K562 (cell line): ENCODE data around the gene VTCN1. TPM values are rescaled to one million over a fixed set of nuclear protein-coding genes. Genes with fewer than 3 reads are reported as not detected.

Experiments
- ATAC-seq: fragments of 200-7000 bp; cut with Tn5 transposase; 3 replicates; pipeline ENCODE4 v1.9.1; 2020; ENCODE audit warnings: moderate library complexity
- BruUV-seq: library from RNA; stranded (reverse); fragments of 400-500 nt; replicated peaks from 2 replicates; lab custom pipeline; 2021; lab: Mats Ljungman, UMichigan
- CTCF ChIA-PET: fragments of 300-600 bp; formaldehyde crosslinking; extraction: SDS; loops from one replicate; lab custom pipeline; 2021; ENCODE audit warnings: low intra/inter-chr PET ratio; lab: Yijun Ruan, JAX
- POLR2A ChIA-PET: fragments of 300-600, 350-650 bp; sonication (Branson Sonifier 250); formaldehyde crosslinking; extraction: SDS; loops from one replicate; lab custom pipeline; 2021; ENCODE audit warnings: antibody characterized with exemption, inconsistent platforms; lab: Yijun Ruan, JAX
- DNase-seq, 4 experiments: peaks; one replicate each; pipeline versions ENCODE4 v3.0.0 to v3.0.0-alpha.2; 2011 to 2018; ENCODE audit warnings: low spot score in 3 of 4, mixed read lengths in 3 of 4; ENCODE audit errors: extremely low read depth in 1 of 4
- FAIRE-seq: peaks from 2 replicates; lab custom pipeline; 2011; peaks lifted over from hg19 to GRCh38; lab: Jason Lieb, UNC
- H2AFZ ChIP-seq: 2 replicates; pipeline ENCODE4 v1.6.0; 2011; ENCODE audit warnings: low read depth, low read length, control low read depth, inconsistent platforms
- H3K27ac ChIP-seq: fragments of 200-600 bp; 3 replicates; pipeline ENCODE4 v1.8.0; 2011; ENCODE audit warnings: low read depth, mild to moderate bottlenecking, control low read depth, inconsistent platforms, low read length, moderate library complexity, mixed read lengths; ENCODE audit errors: extremely low read depth
- H3K27me3 ChIP-seq, 2 experiments: fragments of 300-600 bp in 1 of 2; 2 replicates in 1 of 2; 3 replicates in 1 of 2; pipeline versions ENCODE4 v1.6.0 to v1.8.0; 2011; ENCODE audit warnings: inconsistent platforms in 2 of 2, low read length in 2 of 2, mild to moderate bottlenecking in 1 of 2, mixed read lengths in 1 of 2, moderate library complexity in 1 of 2; ENCODE audit not compliant: control insufficient read depth in 2 of 2, insufficient read depth in 2 of 2
- H3K36me3 ChIP-seq: fragments of 300-600 bp; 3 replicates; pipeline ENCODE4 v1.8.0; 2011; ENCODE audit warnings: mild to moderate bottlenecking, low read length, inconsistent platforms; ENCODE audit not compliant: control insufficient read depth, insufficient read depth
- H3K4me1 ChIP-seq, 2 experiments: fragments of 200-600 bp in 1 of 2; replicated peaks in 1 of 2; 2 replicates in 1 of 2; 3 replicates in 1 of 2; pipeline versions ENCODE4 v1.5.1 to v1.8.0; 2011; ENCODE audit warnings: inconsistent platforms in 2 of 2, low read length in 2 of 2, mild to moderate bottlenecking in 1 of 2, mixed read lengths in 1 of 2, moderate library complexity in 1 of 2; ENCODE audit not compliant: control insufficient read depth in 2 of 2, insufficient read depth in 2 of 2
- H3K4me2 ChIP-seq: 2 replicates; pipeline ENCODE4 v1.6.1; 2011; ENCODE audit warnings: low read length, control low read depth, inconsistent platforms, mixed read lengths; ENCODE audit not compliant: insufficient read depth
- H3K4me3 ChIP-seq: fragments of 200-600 bp; sonication (generic), shearing (Covaris generic); 2 replicates; pipeline ENCODE4 v1.5.1; 2016; ENCODE audit warnings: control low read depth, inconsistent platforms
- H3K79me2 ChIP-seq: fragments of 200-600 bp; 3 replicates; pipeline ENCODE4 v1.8.0; 2011; ENCODE audit warnings: low read length, inconsistent platforms; ENCODE audit not compliant: control insufficient read depth, insufficient read depth
- H3K9ac ChIP-seq, 2 experiments: 2 replicates each; pipeline versions ENCODE4 v1.6.0 to v1.6.1; 2011; ENCODE audit warnings: low read depth in 2 of 2, low read length in 2 of 2, control low read depth in 1 of 2, inconsistent platforms in 1 of 2, mild to moderate bottlenecking in 1 of 2, mixed read lengths in 1 of 2; ENCODE audit not compliant: insufficient read depth in 1 of 2
- H3K9me1 ChIP-seq: one replicate; pipeline ENCODE4 v1.6.0; 2011; ENCODE audit warnings: inconsistent platforms, mild to moderate bottlenecking, low read length, moderate library complexity; ENCODE audit not compliant: control insufficient read depth, insufficient read depth
- H3K9me3 ChIP-seq: replicated peaks from 2 replicates; pipeline ENCODE4 v1.5.1; 2011; ENCODE audit warnings: low read depth, low read length, inconsistent platforms; ENCODE audit not compliant: control insufficient read depth, insufficient read depth
- H4K20me1 ChIP-seq: replicated peaks from 2 replicates; pipeline ENCODE4 v1.6.1; 2011; ENCODE audit warnings: low read length, inconsistent platforms, mixed read lengths; ENCODE audit not compliant: control insufficient read depth, insufficient read depth
- CBFA2T2 ChIP-seq: fragments of 450-650 bp; conservative IDR thresholded peaks from 2 replicates; pipeline ENCODE4 v1.6.1; 2017; ENCODE audit warnings: mild to moderate bottlenecking
- DACH1 ChIP-seq: fragments of 450-650 bp; IDR thresholded peaks from 2 replicates; pipeline ENCODE4 v1.6.1; 2018; ENCODE audit not compliant: partially characterized antibody
- FUS ChIP-seq: fragments of 200-400 bp; formaldehyde crosslinking; optimal IDR thresholded peaks from 2 replicates; pipeline ENCODE3; 2017; ENCODE audit warnings: low read depth, low read length
- NFATC3 ChIP-seq: fragments of 450-650 bp; IDR thresholded peaks from 2 replicates; pipeline ENCODE4 v1.6.1; 2017; ENCODE audit warnings: mild to moderate bottlenecking
- NRF1 ChIP-seq, 2 experiments: fragments of 450-650 bp; IDR thresholded peaks in 1 of 2; conservative IDR thresholded peaks in 1 of 2; 2 replicates each; pipeline ENCODE4 v1.6.1; 2014; ENCODE audit warnings: mild to moderate bottlenecking in 2 of 2
- PHTF2 ChIP-seq: fragments of 250-450 bp; sonication (Bioruptor Pico); IDR thresholded peaks from 2 replicates; pipeline ENCODE4 v1.5.0; 2021; ENCODE audit warnings: mild to moderate bottlenecking
- PRMT5 ChIP-seq: sonication (generic); formaldehyde crosslinking; IDR thresholded peaks from 2 replicates; pipeline ENCODE4 v1.5.0; 2020; ENCODE audit warnings: missing genetic modification reagents
- SNRNP70 ChIP-seq: fragments of 200-400 bp; formaldehyde crosslinking; optimal IDR thresholded peaks from 2 replicates; pipeline ENCODE3; 2017; ENCODE audit warnings: low read depth, low read length
- TEAD4 ChIP-seq, 2 experiments: sonication (generic) in 1 of 2; formaldehyde crosslinking in 1 of 2; IDR thresholded peaks; 2 replicates each; pipeline versions ENCODE4 v1.6.1 to v1.8.0; 2012 to 2022; ENCODE audit warnings: borderline replicate concordance in 1 of 2, inconsistent platforms in 1 of 2, low read length in 1 of 2, mild to moderate bottlenecking in 1 of 2, missing genetic modification reagents in 1 of 2
- ZNF12 ChIP-seq: sonication (generic); formaldehyde crosslinking; IDR thresholded peaks from 2 replicates; pipeline ENCODE4 v1.4.0; 2020; ENCODE audit warnings: mild to moderate bottlenecking, missing genetic modification reagents
- WGBS: fragments of 100-300 bp; shearing (Covaris generic); methylation state at CpG from one replicate; pipeline ENCODE4 v1.1.6; 2016; ENCODE audit warnings: low coverage, mixed read lengths; ENCODE audit not compliant: insufficient coverage; ENCODE audit errors: missing lambda C conversion rate; 5-methylcytosine and 5-hydroxymethylcytosine counted together
- in situ Hi-C: fragments of 300-500 bp; cut with MboI; formaldehyde crosslinking; loops from 4 replicates; pipeline ENCODE4 v1.15.0; 2018; ENCODE audit warnings: inconsistent platforms, mixed read lengths
- intact Hi-C: fragments of 100-400 bp; cut with micrococcal nuclease; formaldehyde crosslinking; loops from 2 replicates; pipeline ENCODE4 v1.14.2; 2022
- polyA plus RNA-seq, 8 experiments: library from polyadenylated mRNA; depleted of rRNA in 4 of 8; stranded (reverse) in 5 of 8; unstranded in 3 of 8; fragments of >200 nt; fragmentation: Nextera tagmentation in 2 of 8; fragmentation: Illumina TruSeq in 1 of 8; extraction: Ambion mirVana in 2 of 8; extraction: Trizol in 1 of 8; gene quantifications; 2 replicates each; pipeline versions ENCODE4 v1.2.1 to v1.2.3, GENCODE V29; 2011 to 2014; ENCODE audit warnings: inconsistent platforms in 1 of 8, missing spikeins in 1 of 8
- total RNA-seq, 7 experiments: library from RNA; depleted of rRNA in 6 of 7; stranded (reverse); fragments of >200 nt in 6 of 7; fragmentation: Illumina TruSeq in 2 of 7; extraction: Trizol in 2 of 7; gene quantifications; 2 replicates each; pipeline versions ENCODE4 v1.2.1 to v1.2.3, GENCODE V29; 2011 to 2021; ENCODE audit warnings: low replicate concordance in 1 of 7
- TF ChIP-seq, protein P1 (sequence below): fragments of 200-800 bp; sonication (Bioruptor generic); IDR thresholded peaks from 2 replicates; pipeline ENCODE4 v1.6.1; 2017; ENCODE audit warnings: missing genetic modification characterization, missing compliant biosample characterization
- TF ChIP-seq, protein P2 (sequence below): fragments of 250-450 bp; sonication (Bioruptor Pico); IDR thresholded peaks from 2 replicates; pipeline ENCODE4 v1.8.0; 2021; ENCODE audit warnings: borderline replicate concordance, mild to moderate bottlenecking, moderate library complexity; ENCODE audit not compliant: poor library complexity, severe bottlenecking
- TF ChIP-seq, protein P3 (sequence below): fragments of 250-450 bp; sonication (Bioruptor Pico); IDR thresholded peaks from 2 replicates; pipeline ENCODE4 v1.5.0; 2020; ENCODE audit warnings: mild to moderate bottlenecking, borderline replicate concordance
- TF ChIP-seq, protein P4 (sequence below): fragments of 200-800 bp; sonication (Bioruptor generic); IDR thresholded peaks from 2 replicates; pipeline ENCODE4 v1.6.1; 2016; ENCODE audit warnings: missing genetic modification characterization, missing compliant biosample characterization

Gene VTCN1
- total and polyA plus RNA-seq, 9 of the 15 experiments (the other 6 are each of a cell fraction or from before 2014, with no cell fraction given) = not detected

DNA sequence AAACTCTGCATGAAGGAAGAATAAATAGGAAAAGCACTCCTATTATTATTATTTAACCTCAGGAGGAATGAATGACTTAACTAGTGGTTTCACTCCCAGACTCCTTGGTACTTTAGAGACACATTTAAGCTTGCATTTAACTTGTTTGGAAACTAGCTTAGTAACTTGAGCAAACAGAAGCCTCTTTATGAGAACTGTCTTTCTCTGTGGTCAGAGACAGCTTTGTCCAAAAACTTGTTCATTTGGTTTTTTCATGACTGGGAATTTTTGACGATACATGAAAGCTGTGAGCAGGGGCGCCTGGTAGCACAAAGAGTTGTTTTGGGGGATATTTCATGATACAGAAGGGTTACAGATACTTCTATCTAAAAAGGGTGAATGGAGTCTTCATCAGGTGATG, 33.6 kb upstream of the VTCN1 start:
- no peak for FAIRE-seq
- no peaks in the 10 kb centered on the region for H3K4me1 ChIP-seq
- in situ Hi-C loops (no loop called here), intact Hi-C loops (no loop called here)
- H3K36me3 ChIP-seq = no peaks in the 10 kb centered on the region
- no peaks in the 10 kb centered on the region for H3K9me3 ChIP-seq
- no peaks in the 10 kb centered on the region for H4K20me1 ChIP-seq
- POLR2A ChIA-PET = no interaction called here
- CTCF ChIA-PET = no interaction called here
- 0% methylated on average over 2 of the region's 2 CpGs for WGBS
- no peak overlapping the region for H3K4me3 ChIP-seq
- H3K9ac ChIP-seq = no peak overlapping the region
- H3K9me1 ChIP-seq = no peaks in the 10 kb centered on the region
- no peak overlapping the region for H3K27ac ChIP-seq
- no peaks in the 10 kb centered on the region for H3K79me2 ChIP-seq
- DNase-seq = no peak
- peaks cover 11 to 13% of the 10 kb centered on the region in 2 experiments; a peak in 4 of 5 replicates for H3K27me3 ChIP-seq
- no TSS peak for BruUV-seq
- no peak for ATAC-seq
- no peak overlapping the region for H2AFZ ChIP-seq
- H3K4me2 ChIP-seq = no peak overlapping the region
- TF ChIP-seq DACH1 (no peak), CBFA2T2 (no peak), NFATC3 (no peak), PHTF2 (no peak), TEAD4 (IDR thresholded peaks at IDR 0.05; ENCODE audit: low read length) (no peak), TEAD4 (CRISPR knock-in tag; IDR thresholded peaks at IDR 0.05; ENCODE audit: borderline replicate concordance) (no peak), ZNF12 (CRISPR knock-in tag) (no peak), PRMT5 (CRISPR knock-in tag) (no peak), FUS (no peak), NRF1 (conservative IDR thresholded peaks at IDR 0.05 in 1 of 2, IDR thresholded peaks at IDR 0.05 in 1 of 2) (no peak), SNRNP70 (no peak)
- TF ChIP-seq, protein P1, sequence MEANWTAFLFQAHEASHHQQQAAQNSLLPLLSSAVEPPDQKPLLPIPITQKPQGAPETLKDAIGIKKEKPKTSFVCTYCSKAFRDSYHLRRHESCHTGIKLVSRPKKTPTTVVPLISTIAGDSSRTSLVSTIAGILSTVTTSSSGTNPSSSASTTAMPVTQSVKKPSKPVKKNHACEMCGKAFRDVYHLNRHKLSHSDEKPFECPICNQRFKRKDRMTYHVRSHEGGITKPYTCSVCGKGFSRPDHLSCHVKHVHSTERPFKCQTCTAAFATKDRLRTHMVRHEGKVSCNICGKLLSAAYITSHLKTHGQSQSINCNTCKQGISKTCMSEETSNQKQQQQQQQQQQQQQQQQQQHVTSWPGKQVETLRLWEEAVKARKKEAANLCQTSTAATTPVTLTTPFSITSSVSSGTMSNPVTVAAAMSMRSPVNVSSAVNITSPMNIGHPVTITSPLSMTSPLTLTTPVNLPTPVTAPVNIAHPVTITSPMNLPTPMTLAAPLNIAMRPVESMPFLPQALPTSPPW (CRISPR knock-in tag) = no peak
- TF ChIP-seq, protein P2, sequence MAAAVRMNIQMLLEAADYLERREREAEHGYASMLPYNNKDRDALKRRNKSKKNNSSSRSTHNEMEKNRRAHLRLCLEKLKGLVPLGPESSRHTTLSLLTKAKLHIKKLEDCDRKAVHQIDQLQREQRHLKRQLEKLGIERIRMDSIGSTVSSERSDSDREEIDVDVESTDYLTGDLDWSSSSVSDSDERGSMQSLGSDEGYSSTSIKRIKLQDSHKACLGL (CRISPR knock-in tag) = no peak
- TF ChIP-seq, protein P3, sequence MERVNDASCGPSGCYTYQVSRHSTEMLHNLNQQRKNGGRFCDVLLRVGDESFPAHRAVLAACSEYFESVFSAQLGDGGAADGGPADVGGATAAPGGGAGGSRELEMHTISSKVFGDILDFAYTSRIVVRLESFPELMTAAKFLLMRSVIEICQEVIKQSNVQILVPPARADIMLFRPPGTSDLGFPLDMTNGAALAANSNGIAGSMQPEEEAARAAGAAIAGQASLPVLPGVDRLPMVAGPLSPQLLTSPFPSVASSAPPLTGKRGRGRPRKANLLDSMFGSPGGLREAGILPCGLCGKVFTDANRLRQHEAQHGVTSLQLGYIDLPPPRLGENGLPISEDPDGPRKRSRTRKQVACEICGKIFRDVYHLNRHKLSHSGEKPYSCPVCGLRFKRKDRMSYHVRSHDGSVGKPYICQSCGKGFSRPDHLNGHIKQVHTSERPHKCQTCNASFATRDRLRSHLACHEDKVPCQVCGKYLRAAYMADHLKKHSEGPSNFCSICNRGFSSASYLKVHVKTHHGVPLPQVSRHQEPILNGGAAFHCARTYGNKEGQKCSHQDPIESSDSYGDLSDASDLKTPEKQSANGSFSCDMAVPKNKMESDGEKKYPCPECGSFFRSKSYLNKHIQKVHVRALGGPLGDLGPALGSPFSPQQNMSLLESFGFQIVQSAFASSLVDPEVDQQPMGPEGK (CRISPR knock-in tag) = no peak
- TF ChIP-seq, protein P4, sequence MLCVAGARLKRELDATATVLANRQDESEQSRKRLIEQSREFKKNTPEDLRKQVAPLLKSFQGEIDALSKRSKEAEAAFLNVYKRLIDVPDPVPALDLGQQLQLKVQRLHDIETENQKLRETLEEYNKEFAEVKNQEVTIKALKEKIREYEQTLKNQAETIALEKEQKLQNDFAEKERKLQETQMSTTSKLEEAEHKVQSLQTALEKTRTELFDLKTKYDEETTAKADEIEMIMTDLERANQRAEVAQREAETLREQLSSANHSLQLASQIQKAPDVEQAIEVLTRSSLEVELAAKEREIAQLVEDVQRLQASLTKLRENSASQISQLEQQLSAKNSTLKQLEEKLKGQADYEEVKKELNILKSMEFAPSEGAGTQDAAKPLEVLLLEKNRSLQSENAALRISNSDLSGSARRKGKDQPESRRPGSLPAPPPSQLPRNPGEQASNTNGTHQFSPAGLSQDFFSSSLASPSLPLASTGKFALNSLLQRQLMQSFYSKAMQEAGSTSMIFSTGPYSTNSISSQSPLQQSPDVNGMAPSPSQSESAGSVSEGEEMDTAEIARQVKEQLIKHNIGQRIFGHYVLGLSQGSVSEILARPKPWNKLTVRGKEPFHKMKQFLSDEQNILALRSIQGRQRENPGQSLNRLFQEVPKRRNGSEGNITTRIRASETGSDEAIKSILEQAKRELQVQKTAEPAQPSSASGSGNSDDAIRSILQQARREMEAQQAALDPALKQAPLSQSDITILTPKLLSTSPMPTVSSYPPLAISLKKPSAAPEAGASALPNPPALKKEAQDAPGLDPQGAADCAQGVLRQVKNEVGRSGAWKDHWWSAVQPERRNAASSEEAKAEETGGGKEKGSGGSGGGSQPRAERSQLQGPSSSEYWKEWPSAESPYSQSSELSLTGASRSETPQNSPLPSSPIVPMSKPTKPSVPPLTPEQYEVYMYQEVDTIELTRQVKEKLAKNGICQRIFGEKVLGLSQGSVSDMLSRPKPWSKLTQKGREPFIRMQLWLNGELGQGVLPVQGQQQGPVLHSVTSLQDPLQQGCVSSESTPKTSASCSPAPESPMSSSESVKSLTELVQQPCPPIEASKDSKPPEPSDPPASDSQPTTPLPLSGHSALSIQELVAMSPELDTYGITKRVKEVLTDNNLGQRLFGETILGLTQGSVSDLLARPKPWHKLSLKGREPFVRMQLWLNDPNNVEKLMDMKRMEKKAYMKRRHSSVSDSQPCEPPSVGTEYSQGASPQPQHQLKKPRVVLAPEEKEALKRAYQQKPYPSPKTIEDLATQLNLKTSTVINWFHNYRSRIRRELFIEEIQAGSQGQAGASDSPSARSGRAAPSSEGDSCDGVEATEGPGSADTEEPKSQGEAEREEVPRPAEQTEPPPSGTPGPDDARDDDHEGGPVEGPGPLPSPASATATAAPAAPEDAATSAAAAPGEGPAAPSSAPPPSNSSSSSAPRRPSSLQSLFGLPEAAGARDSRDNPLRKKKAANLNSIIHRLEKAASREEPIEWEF (CRISPR knock-in tag) = no peak
